NCI-H460 (cell line): Measurements from ENCODE around the gene F13A1. TPM values are rescaled to one million over a fixed set of nuclear protein-coding genes. Genes with fewer than 3 reads are reported as not detected.

ENCODE experiments used
- DNase-seq: peaks from one replicate; pipeline ENCODE4 v3.0.0-alpha.2; 2016; ENCODE audit warnings: low read depth; ENCODE audit errors: extremely low read depth
- polyA plus RNA-seq: library from polyadenylated mRNA; depleted of rRNA; stranded (reverse); fragments of >200 nt; gene quantifications from 2 replicates; pipeline ENCODE4 v1.2.3, GENCODE V29; 2014; cell fraction: nucleus; rRNA removed
- total RNA-seq: library from RNA; depleted of rRNA; stranded (reverse); fragments of >200 nt; shearing (Covaris generic); gene quantifications from 2 replicates; pipeline ENCODE4 v1.2.3, GENCODE V29; 2014; rRNA removed

Gene F13A1
- total RNA-seq = 0.02 and 0.09 TPM in 2 replicates
- not detected in 2 replicates for polyA plus RNA-seq

- DNase-seq = no peak
Measured at GRCh38 chr6:6319952-6320811, at the start of gene F13A1. F13A1 (minus strand) TSS chr6:6320662; CDS start chr6:6318664, 1,998 bp downstream.

GRCh38 chr6:6368684-6369052 lies 48.2 kb upstream of the F13A1 start:
- DNase-seq = no peak

- no peak for DNase-seq
Measured at GRCh38 chr6:6368040-6368683, 47.7 kb upstream of the F13A1 start.

GRCh38 chr6:6366803-6367202 lies 46.3 kb upstream of the F13A1 start:
- DNase-seq = no peak

- no peak for DNase-seq
Measured at GRCh38 chr6:6365242-6365641, 44.8 kb upstream of the F13A1 start.

GRCh38 chr6:6362056-6362840 lies 41.8 kb upstream of the F13A1 start:
- DNase-seq = no peak

- DNase-seq = no peak
Measured at GRCh38 chr6:6357530-6357929, 37.1 kb upstream of the F13A1 start.

GRCh38 chr6:6357032-6357431 lies 36.6 kb upstream of the F13A1 start:
- DNase-seq = no peak

GRCh38 chr6:6352772-6353171 lies 32.3 kb upstream of the F13A1 start:
- DNase-seq = no peak

- DNase-seq = no peak
Measured at GRCh38 chr6:6351511-6352025, 31.1 kb upstream of the F13A1 start.

- DNase-seq = no peak
Measured at GRCh38 chr6:6350696-6351095, 30.2 kb upstream of the F13A1 start.

GRCh38 chr6:6348256-6348655 lies 27.8 kb upstream of the F13A1 start:
- DNase-seq = no peak

GRCh38 chr6:6346427-6347023 lies 26.1 kb upstream of the F13A1 start:
- DNase-seq = no peak

- no peak for DNase-seq
Measured at GRCh38 chr6:6333501-6333900, 13.0 kb upstream of the F13A1 start.

- no peak for DNase-seq
Measured at GRCh38 chr6:6332811-6333244, 12.4 kb upstream of the F13A1 start.

- no peak for DNase-seq
Measured at GRCh38 chr6:6331946-6332601, 11.6 kb upstream of the F13A1 start.

GRCh38 chr6:6331393-6331792 lies 10.9 kb upstream of the F13A1 start:
- no peak for DNase-seq

- no peak for DNase-seq
Measured at GRCh38 chr6:6330407-6330806, 9.9 kb upstream of the F13A1 start.

GRCh38 chr6:6328451-6328850 lies 8.0 kb upstream of the F13A1 start:
- DNase-seq = no peak

GRCh38 chr6:6323352-6323751 lies 2.9 kb upstream of the F13A1 start:
- no peak for DNase-seq
